Keratinocyte (primary cell): ENCODE data around the gene CTNND2. TPM values are rescaled to one million over a fixed set of nuclear protein-coding genes. Genes with fewer than 3 reads are reported as not detected.

Experiments used
- DNase-seq: peaks from one replicate; pipeline ENCODE4 v3.0.0-alpha.2; 2011; ENCODE audit warnings: low read depth, missing footprints, low spot score
- FAIRE-seq: peaks from 2 replicates; lab custom pipeline; 2011; peaks lifted over from hg19 to GRCh38; lab: Jason Lieb, UNC
- H2AFZ ChIP-seq: 2 replicates; pipeline ENCODE4 v1.6.0; 2012; ENCODE audit warnings: low read length, control low read depth, inconsistent platforms; ENCODE audit not compliant: control insufficient read depth
- H3K27ac ChIP-seq: 2 replicates; pipeline ENCODE4 v1.5.1; 2011; ENCODE audit warnings: low read length; ENCODE audit not compliant: control insufficient read depth, insufficient read depth
- H3K27me3 ChIP-seq: 3 replicates; pipeline ENCODE4 v1.6.0; 2011; ENCODE audit warnings: low read length; ENCODE audit not compliant: control insufficient read depth, insufficient read depth; ENCODE audit errors: extremely low read depth
- H3K36me3 ChIP-seq, 2 experiments: 2 replicates in 1 of 2; 3 replicates in 1 of 2; pipeline ENCODE4 v1.5.1; 2011; ENCODE audit warnings: low read length in 2 of 2, mild to moderate bottlenecking in 1 of 2; ENCODE audit not compliant: control insufficient read depth in 2 of 2, insufficient read depth in 2 of 2; ENCODE audit errors: extremely low read depth in 1 of 2
- H3K4me1 ChIP-seq: 3 replicates; pipeline ENCODE4 v1.5.1; 2011; ENCODE audit warnings: low read length; ENCODE audit not compliant: control insufficient read depth, insufficient read depth; ENCODE audit errors: extremely low read depth
- H3K4me2 ChIP-seq: 3 replicates; pipeline ENCODE4 v1.6.0; 2011; ENCODE audit warnings: low read depth, low read length; ENCODE audit not compliant: control insufficient read depth, insufficient read depth; ENCODE audit errors: extremely low read depth
- H3K4me3 ChIP-seq, 3 experiments: fragments of 200-600 bp in 1 of 3; sonication (generic) in 1 of 3; 2 replicates in 2 of 3; 3 replicates in 1 of 3; pipeline ENCODE4 v1.5.1; 2011 to 2016; ENCODE audit warnings: low read length in 3 of 3, mild to moderate bottlenecking in 3 of 3, control low read depth in 2 of 3, inconsistent platforms in 1 of 3, low read depth in 1 of 3, mixed read lengths in 1 of 3, mixed run types in 1 of 3, moderate library complexity in 1 of 3; ENCODE audit not compliant: control insufficient read depth in 2 of 3, insufficient read depth in 2 of 3; ENCODE audit errors: extremely low read depth in 1 of 3
- H3K79me2 ChIP-seq: 2 replicates; pipeline ENCODE4 v1.6.0; 2012; ENCODE audit warnings: low read length; ENCODE audit not compliant: control insufficient read depth, insufficient read depth
- H3K9ac ChIP-seq: 3 replicates; pipeline ENCODE4 v1.6.0; 2011; ENCODE audit warnings: low read length; ENCODE audit not compliant: control insufficient read depth, insufficient read depth; ENCODE audit errors: extremely low read depth
- H3K9me1 ChIP-seq: 3 replicates; pipeline ENCODE4 v1.6.0; 2011; ENCODE audit warnings: low read length; ENCODE audit not compliant: control insufficient read depth, insufficient read depth; ENCODE audit errors: extremely low read depth
- H3K9me3 ChIP-seq: 2 replicates; pipeline ENCODE4 v1.5.1; 2012; ENCODE audit warnings: low read depth, low read length; ENCODE audit not compliant: control insufficient read depth
- H4K20me1 ChIP-seq: 3 replicates; pipeline ENCODE4 v1.6.0; 2011; ENCODE audit warnings: low read length; ENCODE audit not compliant: control insufficient read depth, insufficient read depth; ENCODE audit errors: extremely low read depth
- EZH2 ChIP-seq: IDR thresholded peaks from one replicate; pipeline ENCODE4 v1.6.1; 2012; ENCODE audit warnings: inconsistent platforms, mild to moderate bottlenecking, low read length, moderate library complexity
- dilution Hi-C: fragments of 300-500 bp; cut with MboI; formaldehyde crosslinking; loops from one replicate; pipeline ENCODE4 v1.7.0; 2020; ENCODE audit warnings: low sequenced_read_pairs; ENCODE audit not compliant: extremely low pct_ligation_motif_present
- polyA plus RNA-seq, 5 experiments: library from polyadenylated mRNA; depleted of rRNA in 3 of 5; stranded (reverse) in 3 of 5; stranded (forward) in 1 of 5; unstranded in 1 of 5; fragments of >200 nt; gene quantifications; 1 replicate in 1 of 5; 2 replicates in 3 of 5; 3 replicates in 1 of 5; pipeline versions ENCODE4 v1.2.1 to v1.2.3, GENCODE V29; 2011 to 2012; ENCODE audit warnings: missing spikeins in 2 of 5, low read depth in 1 of 5, low replicate concordance in 1 of 5
- TF ChIP-seq, protein P1 (sequence below), 3 experiments: IDR thresholded peaks in 1 of 3; conservative IDR thresholded peaks in 1 of 3; optimal IDR thresholded peaks in 1 of 3; 2 replicates in 2 of 3; 3 replicates in 1 of 3; pipeline versions ENCODE3 to v1.5.1; 2011; ENCODE audit warnings: low read length in 3 of 3, mild to moderate bottlenecking in 3 of 3, moderate library complexity in 2 of 3, control low read depth in 1 of 3, inconsistent platforms in 1 of 3; ENCODE audit not compliant: insufficient read depth in 2 of 3; ENCODE audit errors: extremely low read depth in 1 of 3

Gene CTNND2
- polyA plus RNA-seq, 1 donor (not counting 4 experiments of a cell fraction or from before 2014, with no cell fraction given), result not detected

DNA sequence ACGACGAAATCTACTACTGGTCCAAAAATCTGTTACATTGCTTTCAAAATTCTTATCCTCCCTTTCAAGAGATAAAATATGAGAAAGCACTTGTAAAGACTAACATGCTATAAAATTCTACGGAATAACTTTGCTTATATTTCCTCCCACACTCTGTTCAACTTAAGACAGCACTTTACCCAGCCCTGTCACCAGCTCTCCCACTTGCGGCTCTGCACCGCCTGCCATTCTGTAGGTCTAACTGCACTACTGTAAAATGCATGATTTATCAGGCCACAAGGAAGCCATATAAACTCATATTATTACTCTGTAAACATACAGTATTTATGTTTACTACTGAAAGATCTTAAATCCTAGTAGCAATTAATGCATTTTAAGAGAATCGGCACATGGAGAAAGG is 11.4 kb downstream of the CTNND2 start:
- Histone ChIP-seq H4K20me1 (no peaks in the 10 kb centered on the region), H3K9ac (no peak overlapping the region), H3K4me1 (no peaks in the 10 kb centered on the region), H3K27ac (no peak overlapping the region), H3K36me3 (no peaks in the 10 kb centered on the region), H3K4me3 (no peak overlapping the region), H3K9me1 (no peaks in the 10 kb centered on the region), H3K4me2 (no peak overlapping the region), H3K79me2 (no peaks in the 10 kb centered on the region), H2AFZ (no peak overlapping the region), H3K9me3 (no peaks in the 10 kb centered on the region), H3K27me3 (no peaks in the 10 kb centered on the region)
- TF ChIP-seq EZH2, result no peak
- TF ChIP-seq, protein P1, sequence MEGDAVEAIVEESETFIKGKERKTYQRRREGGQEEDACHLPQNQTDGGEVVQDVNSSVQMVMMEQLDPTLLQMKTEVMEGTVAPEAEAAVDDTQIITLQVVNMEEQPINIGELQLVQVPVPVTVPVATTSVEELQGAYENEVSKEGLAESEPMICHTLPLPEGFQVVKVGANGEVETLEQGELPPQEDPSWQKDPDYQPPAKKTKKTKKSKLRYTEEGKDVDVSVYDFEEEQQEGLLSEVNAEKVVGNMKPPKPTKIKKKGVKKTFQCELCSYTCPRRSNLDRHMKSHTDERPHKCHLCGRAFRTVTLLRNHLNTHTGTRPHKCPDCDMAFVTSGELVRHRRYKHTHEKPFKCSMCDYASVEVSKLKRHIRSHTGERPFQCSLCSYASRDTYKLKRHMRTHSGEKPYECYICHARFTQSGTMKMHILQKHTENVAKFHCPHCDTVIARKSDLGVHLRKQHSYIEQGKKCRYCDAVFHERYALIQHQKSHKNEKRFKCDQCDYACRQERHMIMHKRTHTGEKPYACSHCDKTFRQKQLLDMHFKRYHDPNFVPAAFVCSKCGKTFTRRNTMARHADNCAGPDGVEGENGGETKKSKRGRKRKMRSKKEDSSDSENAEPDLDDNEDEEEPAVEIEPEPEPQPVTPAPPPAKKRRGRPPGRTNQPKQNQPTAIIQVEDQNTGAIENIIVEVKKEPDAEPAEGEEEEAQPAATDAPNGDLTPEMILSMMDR (optimal IDR thresholded peaks at IDR 0.05 in 1 of 3, IDR thresholded peaks at IDR 0.05 in 1 of 3, conservative IDR thresholded peaks at IDR 0.05 in 1 of 3; ENCODE audit: extremely low read depth in 1 of 3, insufficient read depth in 2 of 3, low read length in 3 of 3), result no peak
- FAIRE-seq, result no peak
- dilution Hi-C loops, result no loop called here
- DNase-seq, result no peak

GRCh38 chr5:11890777-11891176 is 13.5 kb downstream of the CTNND2 start:
- no peak overlapping the region for H3K4me2 ChIP-seq
- H3K36me3 ChIP-seq, result no peaks in the 10 kb centered on the region
- H3K79me2 ChIP-seq, result no peaks in the 10 kb centered on the region
- FAIRE-seq, result no peak
- H2AFZ ChIP-seq, result no peak overlapping the region
- no peak overlapping the region for H3K27ac ChIP-seq
- DNase-seq, result no peak
- dilution Hi-C loops, result no loop called here
- no peaks in the 10 kb centered on the region for H4K20me1 ChIP-seq
- TF ChIP-seq, protein P1 (optimal IDR thresholded peaks at IDR 0.05 in 1 of 3, IDR thresholded peaks at IDR 0.05 in 1 of 3, conservative IDR thresholded peaks at IDR 0.05 in 1 of 3; ENCODE audit: extremely low read depth in 1 of 3, insufficient read depth in 2 of 3, low read length in 3 of 3), result no peak
- no peak for TF ChIP-seq EZH2
- no peaks in the 10 kb centered on the region for H3K27me3 ChIP-seq
- H3K9ac ChIP-seq, result no peak overlapping the region
- no peak overlapping the region for H3K4me3 ChIP-seq
- H3K9me3 ChIP-seq, result no peaks in the 10 kb centered on the region
- H3K4me1 ChIP-seq, result no peaks in the 10 kb centered on the region
- H3K9me1 ChIP-seq, result no peaks in the 10 kb centered on the region
